Adipose tissue (tissue), 3 donors: ENCODE results near the gene NFKBIZ. TPM values are rescaled to one million over a fixed set of nuclear protein-coding genes. Genes with fewer than 3 reads are reported as not detected.
"Not testable (repeated sequence)": the region's sequence is repeated elsewhere in the genome, so short reads cannot be mapped to it uniquely, and the experiment has no call there.

Source experiments
- H3K27ac ChIP-seq: one replicate; pipeline ENCODE4 v1.5.1; 2013; ENCODE audit warnings: low read depth, low read length
- WGBS, 3 donors: extraction: QIAGEN DNeasy Blood & Tissue Kit; methylation state at CpG; one replicate each; pipeline ENCODE4 v1.1.7; 2013; 5-methylcytosine and 5-hydroxymethylcytosine counted together
- polyA plus RNA-seq, 3 donors: library from polyadenylated mRNA; stranded (reverse); fragments of 200-250 nt; gene quantifications; one replicate each; pipeline ENCODE4 v1.2.3, GENCODE V29; 2013
- donor health status: healthy with polysubstance abuse.
- donor health status: Bipolar disorder and iron deficiency.
- donor health status: healthy.

NFKBIZ gene
- polyA plus RNA-seq, 3 donors = 9.4 to 94.0 (median 41.7) TPM

- no peak overlapping the region for H3K27ac ChIP-seq
- 93% methylated on average over 2 of the region's 2 CpGs for WGBS, 3 donors
Observed at GRCh38 chr3:101896083-101896757, 46.9 kb downstream of the NFKBIZ start.

GRCh38 chr3:101897013-101897412 is 47.7 kb downstream of the NFKBIZ start:
- H3K27ac ChIP-seq = no peak overlapping the region
- 94 to 97% (median 95%) methylated on average over 5 of the region's 5 CpGs for WGBS, 3 donors

- 92 to 98% (median 93%) methylated on average over 2 of the region's 2 CpGs for WGBS, 3 donors
- H3K27ac ChIP-seq = no peak overlapping the region
Observed at GRCh38 chr3:101898039-101898438, 48.7 kb downstream of the NFKBIZ start.

GRCh38 chr3:101898752-101899169 is 49.4 kb downstream of the NFKBIZ start:
- H3K27ac ChIP-seq = no peak overlapping the region
- 39 to 67% (median 42%) methylated on average over 5 of the region's 5 CpGs for WGBS, 3 donors

GRCh38 chr3:101900316-101900715 is 51.0 kb downstream of the NFKBIZ start:
- WGBS, 3 donors = 93 to 100% (median 96%) methylated on average over 1 of the region's 1 CpG
- H3K27ac ChIP-seq = no peak overlapping the region

- 48 to 96% (median 95%) methylated on average over 2 of the region's 2 CpGs for WGBS, 3 donors
- no peak overlapping the region for H3K27ac ChIP-seq
Observed at GRCh38 chr3:101900736-101901135, 51.4 kb downstream of the NFKBIZ start.

- 63 to 97% (median 66%) methylated on average over 1 of the region's 1 CpG for WGBS, 3 donors
- no peak overlapping the region for H3K27ac ChIP-seq
Observed at GRCh38 chr3:101902041-101902440, 52.7 kb downstream of the NFKBIZ start.

- H3K27ac ChIP-seq = no peak overlapping the region
- WGBS, 3 donors = 74 to 87% (median 83%) methylated on average over 3 of the region's 3 CpGs
Observed at GRCh38 chr3:101903451-101903871, 54.1 kb downstream of the NFKBIZ start.

- 96 to 97% (median 97%) methylated on average over 1 of the region's 1 CpG for WGBS, 3 donors
- not testable (repeated sequence) for H3K27ac ChIP-seq
Observed at GRCh38 chr3:101905573-101905972, 56.3 kb downstream of the NFKBIZ start.

Other genes starting within 250 kb of the NFKBIZ start
- 1 to 10 TPM; 4.0 to 5.9 (median 4.5) TPM for gene ZBTB11, start 172.4 kb upstream of the NFKBIZ start, polyA plus RNA-seq
- gene RPL24, start 162.8 kb upstream of the NFKBIZ start, polyA plus RNA-seq = 1,000 to 10,000 TPM; 1,447 to 3,549 (median 1,506) TPM
- gene CEP97, start 124.9 kb upstream of the NFKBIZ start, polyA plus RNA-seq = 1 to 10 TPM in 2 of 3 donors, under 1 TPM in 1; 0.72 to 1.8 (median 1.0) TPM
- 1 to 10 TPM; 1.7 to 6.0 (median 4.8) TPM for gene NXPE3, start 70.3 kb upstream of the NFKBIZ start, polyA plus RNA-seq